ENCODE data around the gene LRCH4. TPM values are rescaled to one million over a fixed set of nuclear protein-coding genes. Genes with fewer than 3 reads are reported as not detected.
"Not testable (repeated sequence)": the region's sequence is repeated elsewhere in the genome, so short reads cannot be mapped to it uniquely, and the experiment has no call there.

LRCH4 gene
- total RNA-seq, 1 donor from 2014 or later, result 89.7 TPM

GRCh38 chr7:100544967-100545359 is 41.0 kb downstream of the LRCH4 start:
- H3K4me1 Mint-ChIP-seq (ENCODE audit: unreplicated experiment), result peaks cover 74% of the 10 kb centered on the region

GRCh38 chr7:100544386-100544785 is 41.5 kb downstream of the LRCH4 start:
- no peak overlapping the region for H3K4me3 Mint-ChIP-seq (ENCODE audit: unreplicated experiment)
- H3K36me3 Mint-ChIP-seq (ENCODE audit: low read depth, unreplicated experiment), result peaks cover 8% of the 10 kb centered on the region
- H3K9me3 Mint-ChIP-seq (ENCODE audit: unreplicated experiment), result no peaks in the 10 kb centered on the region
- H3K4me1 Mint-ChIP-seq (ENCODE audit: unreplicated experiment), result peaks cover 70% of the 10 kb centered on the region
- DNase-seq (ENCODE audit: low spot score), result no peak
- H3K27me3 Mint-ChIP-seq (ENCODE audit: unreplicated experiment), result peaks cover 6% of the 10 kb centered on the region
- TF ChIP-seq CTCF (IDR thresholded peaks at IDR 0.05; ENCODE audit: unreplicated experiment), result no peak
- peak overlapping the region; percentile 81 for H3K27ac Mint-ChIP-seq (ENCODE audit: unreplicated experiment)

More at GRCh38 chr7:100544967-100545359, 41.0 kb downstream of the LRCH4 start:
- no peak for TF ChIP-seq CTCF (IDR thresholded peaks at IDR 0.05; ENCODE audit: unreplicated experiment)
- H3K4me3 Mint-ChIP-seq (ENCODE audit: unreplicated experiment), result peak overlapping the region; percentile 19
- H3K27ac Mint-ChIP-seq (ENCODE audit: unreplicated experiment), result peak overlapping the region; percentile 81
- H3K36me3 Mint-ChIP-seq (ENCODE audit: low read depth, unreplicated experiment), result peaks cover 8% of the 10 kb centered on the region
- no peaks in the 10 kb centered on the region for H3K9me3 Mint-ChIP-seq (ENCODE audit: unreplicated experiment)
- peaks cover 5% of the 10 kb centered on the region for H3K27me3 Mint-ChIP-seq (ENCODE audit: unreplicated experiment)
- no peak for DNase-seq (ENCODE audit: low spot score)

GRCh38 chr7:100543586-100543985 is 42.3 kb downstream of the LRCH4 start:
- peaks cover 8% of the 10 kb centered on the region for H3K36me3 Mint-ChIP-seq (ENCODE audit: low read depth, unreplicated experiment)
- peaks cover 65% of the 10 kb centered on the region for H3K4me1 Mint-ChIP-seq (ENCODE audit: unreplicated experiment)
- no peak overlapping the region for H3K27ac Mint-ChIP-seq (ENCODE audit: unreplicated experiment)
- DNase-seq (ENCODE audit: low spot score), result no peak
- H3K9me3 Mint-ChIP-seq (ENCODE audit: unreplicated experiment), result no peaks in the 10 kb centered on the region
- TF ChIP-seq CTCF (IDR thresholded peaks at IDR 0.05; ENCODE audit: unreplicated experiment), result no peak
- peaks cover 8% of the 10 kb centered on the region for H3K27me3 Mint-ChIP-seq (ENCODE audit: unreplicated experiment)
- peak overlapping the region; percentile 48 for H3K4me3 Mint-ChIP-seq (ENCODE audit: unreplicated experiment)

- Mint-ChIP-seq H3K4me3 (ENCODE audit: unreplicated experiment) (peak overlapping the region; percentile 48), H3K4me1 (ENCODE audit: unreplicated experiment) (peaks cover 47% of the 10 kb centered on the region)
- not testable (repeated sequence) for DNase-seq (ENCODE audit: low spot score); H3K36me3 Mint-ChIP-seq (ENCODE audit: low read depth, unreplicated experiment); H3K27me3 Mint-ChIP-seq (ENCODE audit: unreplicated experiment); H3K9me3 Mint-ChIP-seq (ENCODE audit: unreplicated experiment); H3K27ac Mint-ChIP-seq (ENCODE audit: unreplicated experiment)
Measured at GRCh38 chr7:100541309-100541708, 44.6 kb downstream of the LRCH4 start.

- H3K9me3 Mint-ChIP-seq (ENCODE audit: unreplicated experiment), result no peaks in the 10 kb centered on the region
- H3K27me3 Mint-ChIP-seq (ENCODE audit: unreplicated experiment), result peaks cover 7% of the 10 kb centered on the region
- no peak for DNase-seq (ENCODE audit: low spot score)
- peaks cover 8% of the 10 kb centered on the region for H3K36me3 Mint-ChIP-seq (ENCODE audit: low read depth, unreplicated experiment)
- peaks cover 36% of the 10 kb centered on the region for H3K4me1 Mint-ChIP-seq (ENCODE audit: unreplicated experiment)
- H3K4me3 Mint-ChIP-seq (ENCODE audit: unreplicated experiment), result peak overlapping the region; percentile 93
- TF ChIP-seq CTCF (IDR thresholded peaks at IDR 0.05; ENCODE audit: unreplicated experiment), result no peak
- no peak overlapping the region for H3K27ac Mint-ChIP-seq (ENCODE audit: unreplicated experiment)
Measured at GRCh38 chr7:100540073-100540723, 45.7 kb downstream of the LRCH4 start.
